ENCODE measurements around the gene MTHFSD. TPM values are rescaled to one million over a fixed set of nuclear protein-coding genes. Genes with fewer than 3 reads are reported as not detected.

The MTHFSD gene
- polyA plus RNA-seq, 1 donor: 15.9 TPM

DNA sequence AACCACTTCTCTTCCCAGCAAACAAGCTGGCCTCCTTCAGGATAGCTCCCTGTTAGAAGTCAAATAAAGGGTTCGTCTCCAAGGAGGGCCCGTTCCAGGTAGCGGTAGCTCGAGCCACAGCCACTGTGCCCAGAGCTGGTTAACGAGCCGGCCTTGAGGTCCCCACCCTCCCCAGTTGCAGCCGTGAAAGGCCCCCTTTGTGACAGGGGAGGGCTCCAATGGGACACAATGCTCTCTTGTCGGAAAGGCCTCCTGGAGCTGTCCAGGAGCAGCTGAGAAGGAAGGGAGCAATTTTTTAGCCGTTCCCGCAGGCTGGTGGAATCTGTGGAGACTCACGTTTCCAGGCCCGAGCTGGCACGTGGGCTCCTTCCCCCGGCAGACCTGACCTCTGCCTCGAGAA is 74.6 kb downstream of the MTHFSD start:
- DNase-seq: no peak

Other genes with a start within 250 kb of the MTHFSD start
- gene FOXF1, start 44.7 kb downstream of the MTHFSD start, polyA plus RNA-seq (ENCODE audit: insufficient read length): not detected
- 0.70 TPM for gene FOXC2, start 11.6 kb upstream of the MTHFSD start, polyA plus RNA-seq (ENCODE audit: insufficient read length)
- 0.26 TPM for gene FOXL1, start 23.3 kb upstream of the MTHFSD start, polyA plus RNA-seq (ENCODE audit: insufficient read length)